HG02763 (cell line): ENCODE results near the gene PTX4.
"Not testable (repeated sequence)": the region's sequence is repeated elsewhere in the genome, so short reads cannot be mapped to it uniquely, and the experiment has no call there.

Experiments
- ATAC-seq: cut with Tn5 transposase; IDR thresholded peaks from one replicate; pipeline ENCODE4 v1.9.1; 2021; ENCODE audit warnings: mild to moderate bottlenecking, moderate library complexity; ENCODE audit not compliant: unreplicated experiment

PTX4 gene

GRCh38 chr16:1487395-1488053 lies 1.2 kb downstream of the PTX4 start:
- ATAC-seq: no peak

- no peak for ATAC-seq
Observed at GRCh38 chr16:1486551-1487390, 2.0 kb downstream of the PTX4 start.

GRCh38 chr16:1485847-1486496 lies 2.8 kb downstream of the PTX4 start:
- no peak for ATAC-seq

- ATAC-seq: no peak
Observed at GRCh38 chr16:1481906-1482835, 6.6 kb downstream of the PTX4 start.

- not testable (repeated sequence) for ATAC-seq
Observed at GRCh38 chr16:1478937-1479336, 9.8 kb downstream of the PTX4 start.

- no peak for ATAC-seq
Observed at GRCh38 chr16:1477033-1477432, 11.7 kb downstream of the PTX4 start.

- no peak for ATAC-seq
Observed at GRCh38 chr16:1475552-1476114, 13.1 kb downstream of the PTX4 start.

- ATAC-seq: peak; percentile 87
Observed at GRCh38 chr16:1474796-1475551, 13.8 kb downstream of the PTX4 start, which contains the start of gene CLCN7. Gene CLCN7, minus strand, starts transcription at chr16:1475028. Its CDS starts 54 bp downstream, at chr16:1474974.

- no peak for ATAC-seq
Observed at GRCh38 chr16:1474082-1474795, 14.5 kb downstream of the PTX4 start.

- no peak for ATAC-seq
Observed at GRCh38 chr16:1472974-1473373, 15.8 kb downstream of the PTX4 start.

- ATAC-seq: no peak
Observed at GRCh38 chr16:1471569-1472194, 17.1 kb downstream of the PTX4 start.

- ATAC-seq: no peak
Observed at GRCh38 chr16:1470481-1471251, 18.1 kb downstream of the PTX4 start.

GRCh38 chr16:1469693-1470201 lies 19.0 kb downstream of the PTX4 start:
- no peak for ATAC-seq

- ATAC-seq: not testable (repeated sequence)
Observed at GRCh38 chr16:1469141-1469540, 19.6 kb downstream of the PTX4 start.

- no peak for ATAC-seq
Observed at GRCh38 chr16:1468426-1468810, 20.3 kb downstream of the PTX4 start.

GRCh38 chr16:1466968-1467521 lies 21.7 kb downstream of the PTX4 start:
- ATAC-seq: no peak

- no peak for ATAC-seq
Observed at GRCh38 chr16:1466054-1466453, 22.7 kb downstream of the PTX4 start.
